Mesenchymal stem cell (in vitro differentiated cells and primary cell): Measurements from ENCODE around the gene PUS7.
A peak's percentile ranks its signal among the peaks of the same experiment; 100 is the strongest.
"Not testable (repeated sequence)": the region's sequence is repeated elsewhere in the genome, so short reads cannot be mapped to it uniquely, and the experiment has no call there.

ENCODE experiments used
- DNase-seq: peaks from one replicate; pipeline ENCODE4 v3.0.0-alpha.2; 2013
- H2AFZ ChIP-seq: one replicate; pipeline ENCODE4 v1.6.1; 2013; ENCODE audit warnings: low read depth, mild to moderate bottlenecking, control low read depth, inconsistent platforms, low read length, moderate library complexity
- H2AK5ac ChIP-seq: 2 replicates; pipeline ENCODE4 v1.6.1; 2013; ENCODE audit warnings: low read length, moderate library complexity, mild to moderate bottlenecking, inconsistent platforms; ENCODE audit not compliant: severe bottlenecking
- H2BK120ac ChIP-seq: one replicate; pipeline ENCODE4 v1.6.1; 2013; ENCODE audit warnings: low read depth, mild to moderate bottlenecking, inconsistent platforms, low read length, moderate library complexity
- H2BK12ac ChIP-seq, 2 experiments: one replicate each; pipeline ENCODE4 v1.6.1; 2013; ENCODE audit warnings: inconsistent platforms in 2 of 2, low read length in 2 of 2, mild to moderate bottlenecking in 2 of 2, moderate library complexity in 2 of 2, control low read depth in 1 of 2
- H2BK15ac ChIP-seq: one replicate; pipeline ENCODE4 v1.6.1; 2013; ENCODE audit warnings: mild to moderate bottlenecking, low read depth, inconsistent platforms; ENCODE audit not compliant: poor library complexity, severe bottlenecking
- H2BK5ac ChIP-seq: 2 replicates; pipeline ENCODE4 v1.6.1; 2013; ENCODE audit warnings: low read depth, mild to moderate bottlenecking, low read length, control low read depth, inconsistent platforms; ENCODE audit not compliant: poor library complexity, severe bottlenecking
- H3K14ac ChIP-seq, 2 experiments: one replicate each; pipeline ENCODE4 v1.6.1; 2013; ENCODE audit warnings: inconsistent platforms in 2 of 2, low read length in 2 of 2, control low read depth in 1 of 2, mild to moderate bottlenecking in 1 of 2, moderate library complexity in 1 of 2
- H3K18ac ChIP-seq, 2 experiments: one replicate each; pipeline ENCODE4 v1.6.1; 2013; ENCODE audit warnings: inconsistent platforms in 2 of 2, low read length in 2 of 2, control low read depth in 1 of 2, low read depth in 1 of 2, mild to moderate bottlenecking in 1 of 2
- H3K23ac ChIP-seq, 2 experiments: one replicate each; pipeline ENCODE4 v1.6.1; 2013; ENCODE audit warnings: inconsistent platforms in 2 of 2, low read length in 2 of 2, mild to moderate bottlenecking in 2 of 2, moderate library complexity in 2 of 2, control low read depth in 1 of 2
- H3K27ac ChIP-seq: 2 replicates; pipeline ENCODE4 v1.5.1; 2013; ENCODE audit warnings: mild to moderate bottlenecking, moderate library complexity, low read length, control low read depth, inconsistent platforms; ENCODE audit not compliant: poor library complexity, severe bottlenecking
- H3K27me3 ChIP-seq, 2 experiments: 2 replicates each; pipeline versions ENCODE4 v1.6.1 to v1.7.0; 2013; ENCODE audit warnings: low read length in 2 of 2, mild to moderate bottlenecking in 2 of 2, moderate library complexity in 2 of 2, control low read depth in 1 of 2, inconsistent platforms in 1 of 2; ENCODE audit not compliant: control insufficient read depth in 1 of 2, insufficient read depth in 1 of 2
- H3K36me3 ChIP-seq, 2 experiments: 2 replicates each; pipeline versions ENCODE4 v1.6.1 to v1.7.0; 2013; ENCODE audit warnings: low read length in 2 of 2, control low read depth in 1 of 2, inconsistent platforms in 1 of 2, low read depth in 1 of 2, mild to moderate bottlenecking in 1 of 2; ENCODE audit not compliant: insufficient read depth in 2 of 2, control insufficient read depth in 1 of 2
- H3K4ac ChIP-seq, 2 experiments: one replicate each; pipeline ENCODE4 v1.6.1; 2013; ENCODE audit warnings: inconsistent platforms in 2 of 2, low read length in 2 of 2, mild to moderate bottlenecking in 2 of 2, moderate library complexity in 2 of 2, control low read depth in 1 of 2, low read depth in 1 of 2
- H3K4me1 ChIP-seq: 2 replicates; pipeline ENCODE4 v1.6.1; 2013; ENCODE audit warnings: low read depth, low read length, control low read depth; ENCODE audit not compliant: control insufficient read depth, insufficient read depth
- H3K4me2 ChIP-seq: 2 replicates; pipeline ENCODE4 v1.6.1; 2013; ENCODE audit warnings: low read length, mild to moderate bottlenecking, inconsistent platforms; ENCODE audit not compliant: poor library complexity, severe bottlenecking
- H3K4me3 ChIP-seq, 2 experiments: 2 replicates each; pipeline versions ENCODE4 v1.5.1 to v1.7.0; 2013; ENCODE audit warnings: low read length in 2 of 2, mild to moderate bottlenecking in 2 of 2, control low read depth in 1 of 2, low read depth in 1 of 2; ENCODE audit not compliant: insufficient read depth in 1 of 2
- H3K79me1 ChIP-seq: replicated peaks from 2 replicates; pipeline ENCODE4 v1.6.1; 2013; ENCODE audit warnings: mild to moderate bottlenecking, control low read depth, low read length, inconsistent platforms; ENCODE audit not compliant: poor library complexity, severe bottlenecking
- H3K9ac ChIP-seq: 2 replicates; pipeline ENCODE4 v1.7.0; 2013; ENCODE audit warnings: mild to moderate bottlenecking, low read length, moderate library complexity
- H3K9me3 ChIP-seq: 2 replicates; pipeline ENCODE4 v1.7.0; 2013; ENCODE audit warnings: mild to moderate bottlenecking, low read length; ENCODE audit not compliant: control insufficient read depth
- H4K8ac ChIP-seq: one replicate; pipeline ENCODE4 v1.6.1; 2013; ENCODE audit warnings: inconsistent platforms, mild to moderate bottlenecking, low read length, moderate library complexity
- H4K91ac ChIP-seq: one replicate; pipeline ENCODE4 v1.6.1; 2013; ENCODE audit warnings: mild to moderate bottlenecking, low read length, inconsistent platforms
- WGBS: methylation state at CpG from one replicate; pipeline ENCODE4 v1.1.7; 2013; ENCODE audit warnings: mixed read lengths; 5-methylcytosine and 5-hydroxymethylcytosine counted together

The PUS7 gene

GRCh38 chr7:105515610-105516009 lies 6.5 kb downstream of the PUS7 start:
- H3K14ac ChIP-seq, H3K27ac ChIP-seq, H3K9ac ChIP-seq, H3K4me1 ChIP-seq, H3K4me2 ChIP-seq, H3K18ac ChIP-seq, H2AK5ac ChIP-seq, DNase-seq, H2BK12ac ChIP-seq, H3K4ac ChIP-seq, H3K79me1 ChIP-seq, H2BK15ac ChIP-seq, H2BK5ac ChIP-seq, H4K91ac ChIP-seq, H3K4me3 ChIP-seq, H4K8ac ChIP-seq, H2AFZ ChIP-seq, H3K27me3 ChIP-seq, H3K23ac ChIP-seq, H2BK120ac ChIP-seq, H3K9me3 ChIP-seq: not testable (repeated sequence)
- 95% methylated on average over 5 of the region's 7 CpGs for WGBS
- H3K36me3 ChIP-seq: peaks cover 8 to 11% of the 10 kb centered on the region in 2 experiments

- peak overlapping the region in 1 of 2 experiments; percentile 59 for H3K23ac ChIP-seq
- no peak overlapping the region for H2AFZ ChIP-seq
- no peak overlapping the region for H4K91ac ChIP-seq
- H3K18ac ChIP-seq: no peak overlapping the region
- no peak overlapping the region for H3K4me2 ChIP-seq
- H2AK5ac ChIP-seq: no peak overlapping the region
- H2BK12ac ChIP-seq: no peak overlapping the region
- H3K27ac ChIP-seq: no peak overlapping the region
- H3K9ac ChIP-seq: no peak overlapping the region
- H3K4me3 ChIP-seq: no peak overlapping the region
- peaks cover 2% of the 10 kb centered on the region for H3K4me1 ChIP-seq
- no peak overlapping the region for H3K14ac ChIP-seq
- no peak overlapping the region for H2BK5ac ChIP-seq
- no peaks in the 10 kb centered on the region for H3K9me3 ChIP-seq
- no peak for DNase-seq
- WGBS: 68% methylated on average over 3 of the region's 4 CpGs
- peaks cover 5 to 10% of the 10 kb centered on the region in 2 experiments for H3K36me3 ChIP-seq
- no peak overlapping the region for H2BK120ac ChIP-seq
- H3K27me3 ChIP-seq: no peaks in the 10 kb centered on the region
- no peak overlapping the region for H4K8ac ChIP-seq
- no peak overlapping the region for H3K4ac ChIP-seq
- no peak overlapping the region for H2BK15ac ChIP-seq
- H3K79me1 ChIP-seq: peaks cover 7% of the 10 kb centered on the region
Observed at GRCh38 chr7:105512926-105513526, 9.0 kb downstream of the PUS7 start.

- no peak overlapping the region for H3K4ac ChIP-seq
- H3K27me3 ChIP-seq: no peaks in the 10 kb centered on the region
- H3K14ac ChIP-seq: no peak overlapping the region
- H2BK12ac ChIP-seq: no peak overlapping the region
- no peak overlapping the region for H3K27ac ChIP-seq
- no peak overlapping the region for H3K23ac ChIP-seq
- H3K4me2 ChIP-seq: no peak overlapping the region
- H3K4me3 ChIP-seq: no peak overlapping the region
- H3K36me3 ChIP-seq: peaks cover 8 to 14% of the 10 kb centered on the region in 2 experiments
- H4K91ac ChIP-seq: no peak overlapping the region
- no peak overlapping the region for H2BK15ac ChIP-seq
- H3K4me1 ChIP-seq: peaks cover 2% of the 10 kb centered on the region
- H3K9me3 ChIP-seq: no peaks in the 10 kb centered on the region
- H3K9ac ChIP-seq: no peak overlapping the region
- no peak for DNase-seq
- H4K8ac ChIP-seq: no peak overlapping the region
- H2AK5ac ChIP-seq: peak overlapping the region; percentile 9
- 86% methylated on average over 4 of the region's 4 CpGs for WGBS
- H2BK5ac ChIP-seq: no peak overlapping the region
- no peak overlapping the region for H2AFZ ChIP-seq
- H2BK120ac ChIP-seq: no peak overlapping the region
- no peak overlapping the region for H3K18ac ChIP-seq
- peaks cover 7% of the 10 kb centered on the region for H3K79me1 ChIP-seq
Observed at GRCh38 chr7:105512415-105512814, 9.7 kb downstream of the PUS7 start.

- no peak overlapping the region for H2BK15ac ChIP-seq
- no peak overlapping the region for H3K4ac ChIP-seq
- H3K23ac ChIP-seq: no peak overlapping the region
- no peak overlapping the region for H2BK12ac ChIP-seq
- no peak overlapping the region for H3K18ac ChIP-seq
- H2AFZ ChIP-seq: no peak overlapping the region
- peaks cover 19 to 57% of the 10 kb centered on the region in 2 experiments for H3K36me3 ChIP-seq
- H3K9ac ChIP-seq: no peak overlapping the region
- H3K79me1 ChIP-seq: peaks cover 25% of the 10 kb centered on the region
- no peak overlapping the region for H4K8ac ChIP-seq
- no peak overlapping the region for H2BK5ac ChIP-seq
- DNase-seq: no peak
- no peak overlapping the region for H4K91ac ChIP-seq
- H3K27ac ChIP-seq: no peak overlapping the region
- no peaks in the 10 kb centered on the region for H3K9me3 ChIP-seq
- H2BK120ac ChIP-seq: no peak overlapping the region
- H3K27me3 ChIP-seq: no peaks in the 10 kb centered on the region
- no peak overlapping the region for H3K4me3 ChIP-seq
- no peak overlapping the region for H3K4me2 ChIP-seq
- no peak overlapping the region for H3K14ac ChIP-seq
- peaks cover 2% of the 10 kb centered on the region for H3K4me1 ChIP-seq
- 98% methylated on average over 7 of the region's 9 CpGs for WGBS
- no peak overlapping the region for H2AK5ac ChIP-seq
Observed at GRCh38 chr7:105502173-105502572, 19.9 kb downstream of the PUS7 start.
